GM12865 (cell line): ENCODE results near the gene NEDD4L.
A peak's percentile ranks its signal among the peaks of the same experiment; 100 is the strongest.

Experiments used
- DNase-seq: peaks from one replicate; pipeline ENCODE4 v3.0.0; 2010; ENCODE audit warnings: low read depth
- H3K4me3 ChIP-seq: 2 replicates; pipeline ENCODE4 v1.5.1; 2011; ENCODE audit warnings: mild to moderate bottlenecking, low read depth, low read length, control low read depth
- CTCF ChIP-seq: IDR thresholded peaks from 2 replicates; pipeline ENCODE4 v1.5.1; 2011; ENCODE audit warnings: low read length, control low read depth, low read depth, inconsistent platforms; ENCODE audit not compliant: insufficient read depth; ENCODE audit errors: missing control alignments

Gene NEDD4L

DNA sequence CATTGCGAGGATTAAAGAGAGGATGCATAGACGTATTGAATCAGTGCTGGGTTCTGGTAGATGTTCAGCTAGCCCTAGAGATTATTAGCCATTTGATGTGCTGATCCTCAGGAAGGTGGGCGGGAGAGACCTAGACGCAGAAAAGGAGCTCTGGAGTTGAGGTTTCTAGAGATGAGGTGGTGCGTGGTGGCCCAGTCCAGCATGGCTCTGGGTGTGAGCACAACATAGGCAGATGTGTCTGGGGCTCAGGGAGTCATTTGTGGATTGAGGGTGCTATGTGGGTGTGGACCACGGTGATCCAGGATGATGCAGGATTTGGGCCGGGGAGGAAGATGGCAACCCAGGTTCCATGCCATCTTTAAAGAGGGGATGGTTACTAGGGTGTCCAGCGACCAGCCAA is 102.1 kb downstream of the NEDD4L start:
- no peak for TF ChIP-seq CTCF
- DNase-seq: no peak
- no peak overlapping the region for H3K4me3 ChIP-seq

DNA sequence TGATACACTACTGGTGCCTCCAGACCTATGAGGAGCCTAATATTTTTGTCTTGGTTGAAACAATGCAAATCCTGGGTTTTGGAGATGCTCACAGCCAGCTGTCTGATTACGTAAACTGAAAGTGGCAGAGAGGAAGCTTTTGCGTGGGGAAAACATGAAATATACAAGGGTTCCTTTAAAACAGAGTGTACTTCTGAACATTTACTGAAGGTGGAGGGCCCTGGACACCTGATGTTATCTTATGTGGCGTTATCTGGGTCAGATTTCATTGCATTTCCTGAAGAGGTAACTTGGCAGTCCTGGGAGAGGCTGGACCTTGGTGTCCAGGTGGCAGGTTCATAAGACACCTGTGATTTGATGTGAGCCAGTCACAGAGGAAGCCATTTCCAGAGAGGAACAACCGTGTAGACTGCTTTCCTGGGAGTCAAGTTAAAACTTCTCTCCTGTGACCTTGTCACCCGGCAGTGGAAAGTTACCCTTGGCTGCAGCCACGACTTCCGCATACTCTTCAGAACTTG is 105.0 kb downstream of the NEDD4L start:
- H3K4me3 ChIP-seq: no peak overlapping the region
- peak; percentile 33 for DNase-seq
- TF ChIP-seq CTCF: no peak

DNA sequence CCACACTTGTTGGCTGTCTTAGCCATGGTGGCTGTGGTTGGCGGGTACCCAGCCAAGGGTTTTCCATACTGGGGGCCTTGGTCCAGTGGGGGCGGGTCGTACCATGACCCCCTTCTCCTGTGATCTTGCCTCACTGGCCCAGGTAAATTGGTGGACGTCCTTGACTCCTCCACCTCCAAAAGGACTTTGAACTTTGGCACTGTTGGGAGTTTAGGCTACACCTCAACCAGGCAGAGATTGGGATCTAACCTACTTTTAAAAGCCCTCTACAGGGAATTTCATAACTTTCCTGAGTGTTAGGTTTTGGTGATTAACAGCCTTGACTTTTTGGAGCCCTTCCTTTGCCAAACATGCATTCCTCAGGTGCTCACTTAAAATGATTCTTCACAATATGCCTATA is 106.7 kb downstream of the NEDD4L start:
- TF ChIP-seq CTCF: no peak
- DNase-seq: no peak

DNA sequence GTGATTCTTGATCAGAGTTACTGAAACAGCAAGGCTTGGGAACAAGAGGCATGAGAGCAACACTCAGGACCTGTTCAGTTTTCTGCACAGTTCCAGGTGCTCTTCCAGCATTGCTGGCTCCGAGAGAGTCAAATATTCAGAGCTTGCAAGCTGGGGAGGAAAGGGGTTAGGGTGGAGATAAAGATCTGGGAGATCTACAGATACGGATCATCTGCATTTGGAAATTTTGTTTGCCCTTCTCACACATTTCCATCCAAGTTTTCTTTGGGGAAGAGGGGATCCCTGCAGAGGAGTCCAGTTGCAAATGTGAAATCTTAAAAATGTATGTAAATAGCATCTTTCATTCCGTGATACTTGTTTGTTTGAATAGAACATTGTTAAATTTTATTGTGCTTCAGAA is 108.2 kb downstream of the NEDD4L start:
- no peak for DNase-seq
- TF ChIP-seq CTCF: no peak
- no peak overlapping the region for H3K4me3 ChIP-seq

More for the DNA sequence above, 106.7 kb downstream of the NEDD4L start:
- no peak overlapping the region for H3K4me3 ChIP-seq

- DNase-seq: no peak
- no peak overlapping the region for H3K4me3 ChIP-seq
- no peak for TF ChIP-seq CTCF
Observed at GRCh38 chr18:58152891-58153290, 108.9 kb downstream of the NEDD4L start.

DNA sequence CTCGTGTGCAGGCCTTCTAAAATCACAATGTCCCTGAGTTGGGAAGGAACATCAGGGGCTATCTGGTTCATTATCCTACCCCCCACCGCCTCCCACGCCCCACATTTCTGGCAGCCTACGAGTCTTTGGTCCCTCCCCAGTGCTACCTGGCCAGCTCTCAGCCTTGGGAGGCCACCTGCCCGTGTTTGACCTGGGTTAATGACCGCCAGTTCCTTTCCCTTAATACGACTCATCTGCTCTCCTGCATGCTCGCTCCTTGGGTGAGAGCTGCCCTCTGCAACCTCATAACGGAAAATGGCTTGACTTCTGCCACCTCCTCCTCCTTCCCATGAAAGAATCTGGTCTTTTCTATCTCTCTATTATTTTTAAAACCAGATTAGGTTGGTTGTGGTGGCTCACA is 112.5 kb downstream of the NEDD4L start:
- no peak for TF ChIP-seq CTCF
- no peak overlapping the region for H3K4me3 ChIP-seq
- DNase-seq: no peak

DNA sequence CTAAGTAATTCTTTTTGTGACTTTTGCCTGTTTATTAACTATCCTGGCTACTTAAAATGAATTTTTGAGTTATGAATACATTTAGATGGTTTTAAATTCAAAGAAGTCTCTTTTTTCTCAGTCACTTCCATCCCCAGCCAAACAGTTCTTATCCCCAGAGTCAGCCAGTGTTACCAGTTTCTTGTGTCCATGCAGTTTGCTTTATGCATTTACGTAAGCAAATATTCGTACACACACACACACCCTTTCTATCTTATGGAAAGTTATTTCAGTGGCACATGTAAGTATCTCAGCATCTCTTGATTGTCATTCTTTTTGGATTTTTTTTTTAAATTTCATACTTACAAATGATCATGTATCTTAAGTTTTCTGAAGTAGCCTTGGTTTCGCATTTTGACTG is 113.2 kb downstream of the NEDD4L start:
- DNase-seq: no peak
- H3K4me3 ChIP-seq: no peak overlapping the region
- TF ChIP-seq CTCF: no peak
